Lower leg skin (tissue), 3 donors: ENCODE data around the gene ZKSCAN7.

Experiments
- POLR2A ChIP-seq, 2 donors: fragments of 450-650 bp; IDR thresholded peaks; one replicate each; pipeline ENCODE4 v1.6.1; 2016 to 2017; ENCODE audit warnings: antibody characterized with exemption in 2 of 2, mild to moderate bottlenecking in 1 of 2, moderate library complexity in 1 of 2
- TF ChIP-seq, protein P1 (sequence below), 3 donors: fragments of 450-650 bp; IDR thresholded peaks; one replicate each; pipeline ENCODE4 v1.5.1; 2016; ENCODE audit warnings: antibody characterized with exemption in 3 of 3, mild to moderate bottlenecking in 3 of 3, moderate library complexity in 2 of 3

DNA sequence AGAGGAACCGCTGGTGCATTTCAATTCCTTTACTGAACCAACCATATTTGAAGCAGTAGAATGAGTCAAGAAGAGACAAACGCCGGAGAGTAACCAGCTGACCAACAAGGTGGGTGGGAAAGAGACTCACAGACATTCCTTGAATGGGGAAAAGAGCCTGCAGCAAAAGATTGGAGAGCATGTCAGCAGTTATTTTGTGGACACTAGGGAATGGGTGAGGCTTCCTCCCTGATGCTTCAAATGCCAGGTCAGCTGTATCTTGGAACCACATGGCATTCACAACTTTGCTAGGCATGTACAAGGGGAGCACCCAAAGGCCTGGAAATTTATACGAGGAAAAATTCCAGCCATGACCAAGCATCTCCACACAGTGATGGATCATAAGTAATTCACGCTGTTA lies 29.9 kb upstream of the ZKSCAN7 start:
- no peak for TF ChIP-seq POLR2A (IDR thresholded peaks at IDR 0.05)
- TF ChIP-seq, protein P1, sequence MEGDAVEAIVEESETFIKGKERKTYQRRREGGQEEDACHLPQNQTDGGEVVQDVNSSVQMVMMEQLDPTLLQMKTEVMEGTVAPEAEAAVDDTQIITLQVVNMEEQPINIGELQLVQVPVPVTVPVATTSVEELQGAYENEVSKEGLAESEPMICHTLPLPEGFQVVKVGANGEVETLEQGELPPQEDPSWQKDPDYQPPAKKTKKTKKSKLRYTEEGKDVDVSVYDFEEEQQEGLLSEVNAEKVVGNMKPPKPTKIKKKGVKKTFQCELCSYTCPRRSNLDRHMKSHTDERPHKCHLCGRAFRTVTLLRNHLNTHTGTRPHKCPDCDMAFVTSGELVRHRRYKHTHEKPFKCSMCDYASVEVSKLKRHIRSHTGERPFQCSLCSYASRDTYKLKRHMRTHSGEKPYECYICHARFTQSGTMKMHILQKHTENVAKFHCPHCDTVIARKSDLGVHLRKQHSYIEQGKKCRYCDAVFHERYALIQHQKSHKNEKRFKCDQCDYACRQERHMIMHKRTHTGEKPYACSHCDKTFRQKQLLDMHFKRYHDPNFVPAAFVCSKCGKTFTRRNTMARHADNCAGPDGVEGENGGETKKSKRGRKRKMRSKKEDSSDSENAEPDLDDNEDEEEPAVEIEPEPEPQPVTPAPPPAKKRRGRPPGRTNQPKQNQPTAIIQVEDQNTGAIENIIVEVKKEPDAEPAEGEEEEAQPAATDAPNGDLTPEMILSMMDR (IDR thresholded peaks at IDR 0.05), result no peak
